ENCODE data around the gene ALPK1. TPM values are rescaled to one million over a fixed set of nuclear protein-coding genes. Genes with fewer than 3 reads are reported as not detected.
A peak's percentile ranks its signal among the peaks of the same experiment; 100 is the strongest.

The ALPK1 gene
- total RNA-seq: 8.7 TPM
- 1 to 10 TPM; 4.9 to 8.7 (median 6.7) TPM for polyA plus RNA-seq (ENCODE audit: insufficient read depth in 1 of 8, insufficient read length in 8 of 8, low replicate concordance in 1 of 8)
- long read RNA-seq, donor 1: 0 reads
- long read RNA-seq, donor 2: 0 reads
- long read RNA-seq, donor 3, full-length matches to known transcripts: 2 of 2 reads
- long read RNA-seq, donor 3, partial matches to known transcripts: 0 of 2 reads
- long read RNA-seq, donor 3, other reads (novel, unspliced or antisense): 0 of 2 reads
- long read RNA-seq, donor 4: 0 reads
- long read RNA-seq, donor 5: 0 reads
- long read RNA-seq, donor 6: 0 reads
- long read RNA-seq, donor 7: 0 reads
- long read RNA-seq, donor 8: 0 reads
- long read RNA-seq, donor 9, partial matches to known transcripts: 0 of 1 reads
- long read RNA-seq, donor 9, other reads (novel, unspliced or antisense): 0 of 1 reads
- long read RNA-seq, donor 10, partial matches to known transcripts: 9 of 9 reads
- long read RNA-seq, donor 10, other reads (novel, unspliced or antisense): 0 of 9 reads
- long read RNA-seq, donor 11: 0 reads

DNA sequence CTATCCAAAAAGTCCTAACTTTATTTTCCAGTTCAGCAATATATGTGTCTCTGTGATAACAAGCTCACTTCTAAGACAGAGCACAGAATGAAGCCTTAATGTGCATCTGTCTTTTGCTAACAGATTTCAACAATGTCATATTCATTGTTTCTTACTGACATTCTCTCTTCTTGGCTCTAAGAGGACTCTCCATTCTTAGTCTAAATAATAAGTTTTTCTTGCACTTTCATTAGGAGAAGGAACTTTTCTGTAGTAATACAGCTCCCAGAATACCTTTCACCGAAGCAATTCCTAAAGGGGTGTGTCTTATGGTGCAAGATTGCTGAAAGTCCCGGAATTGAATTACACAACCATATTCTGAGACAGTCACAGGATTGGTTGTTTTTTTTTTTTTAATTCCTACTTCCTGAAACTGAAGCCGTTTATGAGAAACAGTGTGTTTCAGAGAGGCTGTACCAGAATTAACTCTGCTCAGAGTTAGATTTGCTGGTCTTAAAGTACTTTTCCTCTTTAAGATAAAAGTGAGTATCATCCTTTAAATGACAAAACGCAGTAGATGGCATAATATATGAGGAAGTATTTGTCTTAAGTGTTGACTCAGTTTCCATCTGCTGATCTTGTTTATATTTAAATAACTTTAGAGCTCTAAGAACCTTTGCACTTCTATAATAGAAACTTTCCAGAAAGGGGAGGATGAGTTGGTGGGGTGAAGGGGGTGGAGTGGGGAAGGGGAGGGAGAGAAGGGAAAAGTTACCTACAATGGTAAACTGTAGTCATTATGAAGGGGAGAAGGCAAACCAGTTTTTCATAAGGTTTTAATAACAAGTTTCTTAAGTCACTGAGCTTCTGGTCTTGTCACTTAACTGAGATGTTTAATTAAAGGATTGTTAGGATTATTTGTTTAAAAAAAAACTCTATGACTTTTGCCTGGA lies at the start of gene ALPK1:
TSS of gene ALPK1 (plus strand) at position 421 of the 932 bp plus-strand sequence.
- WGBS (ENCODE audit: insufficient coverage): no CpG with 5 or more reads among the region's 4 CpGs
- Histone ChIP-seq H3K9me3 (replicated peaks; ENCODE audit: control insufficient read depth, low read depth, low read length) (no peaks in the 10 kb centered on the region), H3K4me1 (ENCODE audit: control insufficient read depth, insufficient read depth, low read length) (no peaks in the 10 kb centered on the region), H3K36me3 (ENCODE audit: control insufficient read depth, insufficient read depth, low read length) (peaks cover under 1% of the 10 kb centered on the region), H3K4me3 (ENCODE audit: low read length) (peak within 1 kb of the TSS; percentile 30), H3K27me3 (ENCODE audit: control insufficient read depth, insufficient read depth, low read length) (no peaks in the 10 kb centered on the region), H3K27ac (ENCODE audit: low read length) (peak within 1 kb of the TSS; percentile 87)
- peak; percentile 97 for DNase-seq

DNA sequence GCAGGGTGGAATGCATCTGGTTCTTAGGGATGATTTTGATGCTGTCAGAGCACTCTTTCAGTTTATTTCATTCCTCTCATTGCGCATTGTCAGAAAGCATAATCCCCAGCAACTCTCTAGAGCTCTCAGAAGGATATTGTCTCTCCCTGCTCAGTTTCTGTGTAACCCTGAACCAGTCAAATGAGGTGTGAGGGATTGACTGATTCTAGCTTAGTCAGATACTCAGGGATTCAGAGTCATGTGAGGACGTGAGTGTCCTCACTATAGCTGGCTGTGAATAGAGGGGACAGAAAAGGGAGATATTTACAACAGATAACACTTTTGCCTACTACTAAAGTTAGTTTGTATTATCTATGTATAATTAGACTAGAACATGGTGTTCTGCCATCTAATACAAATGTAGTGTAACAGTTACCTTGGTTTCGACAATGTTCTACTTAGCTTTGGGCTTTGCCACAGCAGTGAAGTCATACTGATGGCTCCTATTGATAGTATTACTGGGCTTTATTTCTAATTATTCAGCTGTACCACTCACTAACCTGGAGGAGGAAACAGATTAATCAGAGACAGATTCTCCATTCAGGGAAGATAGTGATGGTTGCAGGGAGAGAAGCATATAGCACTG lies 46.0 kb upstream of the ALPK1 start:
- no peak overlapping the region for H3K27ac ChIP-seq (ENCODE audit: low read length)
- DNase-seq: no peak
- no CpG with 5 or more reads among the region's 3 CpGs for WGBS (ENCODE audit: insufficient coverage)
- H3K4me3 ChIP-seq (ENCODE audit: low read length): no peak overlapping the region
- H3K4me1 ChIP-seq (ENCODE audit: control insufficient read depth, insufficient read depth, low read length): no peaks in the 10 kb centered on the region
- H3K36me3 ChIP-seq (ENCODE audit: control insufficient read depth, insufficient read depth, low read length): no peaks in the 10 kb centered on the region
- H3K27me3 ChIP-seq (ENCODE audit: control insufficient read depth, insufficient read depth, low read length): no peaks in the 10 kb centered on the region
- H3K9me3 ChIP-seq (replicated peaks; ENCODE audit: control insufficient read depth, low read depth, low read length): no peaks in the 10 kb centered on the region

DNA sequence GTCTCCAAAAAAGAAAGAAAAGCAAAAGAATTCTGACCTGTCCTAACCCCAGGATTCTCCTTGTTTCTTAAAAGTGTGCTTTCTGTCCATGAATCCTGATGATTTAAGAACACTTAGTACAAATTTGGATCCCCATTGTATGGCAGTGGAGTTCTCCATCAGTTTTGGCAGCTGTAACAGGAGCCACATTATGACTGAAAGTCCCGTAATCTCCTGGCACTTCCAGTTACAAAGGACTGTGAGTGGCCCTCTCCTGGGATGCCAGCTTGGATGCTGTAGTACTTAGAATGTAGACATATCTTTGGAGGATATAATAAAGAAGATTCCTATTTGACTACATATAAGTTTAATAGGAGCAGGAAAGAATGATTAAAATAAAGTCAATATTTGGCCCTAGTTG lies 44.9 kb upstream of the ALPK1 start:
- Histone ChIP-seq H3K27me3 (ENCODE audit: control insufficient read depth, insufficient read depth, low read length) (no peaks in the 10 kb centered on the region), H3K36me3 (ENCODE audit: control insufficient read depth, insufficient read depth, low read length) (no peaks in the 10 kb centered on the region), H3K4me3 (ENCODE audit: low read length) (no peak overlapping the region), H3K27ac (ENCODE audit: low read length) (no peak overlapping the region), H3K9me3 (replicated peaks; ENCODE audit: control insufficient read depth, low read depth, low read length) (no peaks in the 10 kb centered on the region), H3K4me1 (ENCODE audit: control insufficient read depth, insufficient read depth, low read length) (no peaks in the 10 kb centered on the region)
- DNase-seq: no peak
- no CpG with 5 or more reads among the region's 1 CpG for WGBS (ENCODE audit: insufficient coverage)

DNA sequence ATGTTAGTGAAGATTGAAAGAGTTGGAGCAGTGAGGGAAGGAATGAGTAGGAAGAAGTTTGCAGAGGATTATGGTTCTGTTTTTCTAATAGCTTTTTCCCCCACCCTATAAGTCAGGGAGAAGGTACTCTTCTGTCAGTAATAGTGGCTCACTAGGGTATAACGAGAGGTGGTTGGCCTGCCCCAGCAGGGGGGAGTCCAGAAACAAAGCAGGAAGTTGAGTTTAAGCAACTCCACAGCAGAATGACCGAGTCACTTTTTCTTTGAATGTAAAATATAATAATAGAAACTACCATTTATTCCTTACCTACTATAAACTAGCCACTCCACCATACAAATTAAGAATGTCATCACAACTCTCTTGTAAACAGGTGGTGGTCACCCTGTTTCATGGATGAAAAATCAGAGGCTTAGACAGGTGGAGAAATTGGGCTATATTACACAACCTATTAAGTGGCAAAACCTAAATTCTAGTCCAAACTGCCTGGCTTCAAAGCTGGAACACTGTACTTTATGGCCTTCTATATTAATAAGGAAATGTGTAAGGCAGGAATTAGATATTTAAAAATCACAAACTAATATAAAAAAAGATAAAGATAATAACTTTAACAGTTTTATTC lies 43.7 kb upstream of the ALPK1 start:
- H3K36me3 ChIP-seq (ENCODE audit: control insufficient read depth, insufficient read depth, low read length): no peaks in the 10 kb centered on the region
- H3K9me3 ChIP-seq (replicated peaks; ENCODE audit: control insufficient read depth, low read depth, low read length): no peaks in the 10 kb centered on the region
- H3K27me3 ChIP-seq (ENCODE audit: control insufficient read depth, insufficient read depth, low read length): no peaks in the 10 kb centered on the region
- H3K4me1 ChIP-seq (ENCODE audit: control insufficient read depth, insufficient read depth, low read length): no peaks in the 10 kb centered on the region
- H3K4me3 ChIP-seq (ENCODE audit: low read length): no peak overlapping the region
- no CpG with 5 or more reads among the region's 2 CpGs for WGBS (ENCODE audit: insufficient coverage)
- H3K27ac ChIP-seq (ENCODE audit: low read length): no peak overlapping the region
- DNase-seq: no peak

DNA sequence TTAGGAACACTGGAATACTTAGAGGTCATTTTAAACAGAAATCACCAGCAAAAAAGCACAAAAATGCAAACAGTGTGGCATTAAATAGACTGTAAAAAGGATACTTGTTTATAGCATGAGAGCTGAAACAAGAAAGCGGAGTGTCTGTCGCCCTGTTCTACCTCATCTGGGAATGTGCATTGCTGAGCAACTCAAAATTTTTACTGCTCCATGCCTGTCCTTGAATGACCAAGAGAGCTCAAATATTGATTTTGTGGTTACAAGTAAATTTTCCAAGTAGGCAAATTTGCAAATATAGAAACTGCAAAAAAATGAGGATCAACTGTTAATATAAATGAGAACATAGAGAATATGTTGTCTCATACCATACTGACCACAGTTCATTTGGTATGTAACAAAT lies 40.1 kb upstream of the ALPK1 start:
- H3K4me1 ChIP-seq (ENCODE audit: control insufficient read depth, insufficient read depth, low read length): no peaks in the 10 kb centered on the region
- H3K4me3 ChIP-seq (ENCODE audit: low read length): no peak overlapping the region
- H3K36me3 ChIP-seq (ENCODE audit: control insufficient read depth, insufficient read depth, low read length): peaks cover 9% of the 10 kb centered on the region
- no peaks in the 10 kb centered on the region for H3K27me3 ChIP-seq (ENCODE audit: control insufficient read depth, insufficient read depth, low read length)
- H3K27ac ChIP-seq (ENCODE audit: low read length): no peak overlapping the region
- WGBS (ENCODE audit: insufficient coverage): 100% methylated on average over 1 of the region's 2 CpGs
- no peaks in the 10 kb centered on the region for H3K9me3 ChIP-seq (replicated peaks; ENCODE audit: control insufficient read depth, low read depth, low read length)
- DNase-seq: no peak

DNA sequence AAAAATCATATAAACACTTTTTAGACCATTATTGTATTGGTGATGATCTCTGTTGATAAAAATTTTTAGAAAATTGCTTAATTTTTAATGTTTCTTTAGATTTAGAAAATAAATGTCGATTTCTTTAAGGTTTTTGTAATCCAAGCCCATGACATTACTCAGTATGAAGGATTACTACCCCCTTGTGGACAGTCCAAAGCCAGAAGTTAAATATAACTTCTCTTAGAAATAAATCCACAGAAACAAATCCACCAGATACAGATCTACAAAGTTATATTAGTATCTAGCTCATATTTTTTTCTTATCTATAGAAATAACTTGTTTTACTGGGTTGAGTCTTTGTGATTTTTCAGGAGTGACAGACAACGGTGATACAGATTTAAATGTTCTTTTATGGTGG lies 30.3 kb upstream of the ALPK1 start:
- Histone ChIP-seq H3K4me1 (ENCODE audit: control insufficient read depth, insufficient read depth, low read length) (no peaks in the 10 kb centered on the region), H3K4me3 (ENCODE audit: low read length) (no peak overlapping the region), H3K36me3 (ENCODE audit: control insufficient read depth, insufficient read depth, low read length) (peaks cover 3% of the 10 kb centered on the region), H3K27me3 (ENCODE audit: control insufficient read depth, insufficient read depth, low read length) (no peaks in the 10 kb centered on the region), H3K9me3 (replicated peaks; ENCODE audit: control insufficient read depth, low read depth, low read length) (no peaks in the 10 kb centered on the region), H3K27ac (ENCODE audit: low read length) (no peak overlapping the region)
- WGBS (ENCODE audit: insufficient coverage): no CpG with 5 or more reads among the region's 2 CpGs
- DNase-seq: peak; percentile 49

DNA sequence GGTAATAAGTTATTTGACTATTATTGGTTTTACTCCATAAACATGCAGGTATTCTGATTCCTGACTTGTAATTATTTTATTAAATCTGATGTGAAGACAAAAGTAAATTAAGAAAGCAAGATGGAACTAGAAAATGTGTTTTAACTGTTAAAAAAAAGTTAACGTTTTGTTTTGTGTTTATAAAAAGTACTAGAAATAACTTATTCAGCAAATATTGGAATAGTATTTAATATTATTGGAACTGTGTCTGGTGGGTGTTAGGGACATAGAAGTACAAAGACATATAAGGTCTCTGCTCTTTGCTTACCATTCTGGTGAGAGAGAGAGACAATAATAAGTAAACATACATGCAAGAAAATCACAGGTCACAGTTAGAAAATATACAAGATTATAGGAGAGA lies 27.1 kb upstream of the ALPK1 start:
- no peak overlapping the region for H3K27ac ChIP-seq (ENCODE audit: low read length)
- no CpG with 5 or more reads among the region's 1 CpG for WGBS (ENCODE audit: insufficient coverage)
- no peak for DNase-seq

DNA sequence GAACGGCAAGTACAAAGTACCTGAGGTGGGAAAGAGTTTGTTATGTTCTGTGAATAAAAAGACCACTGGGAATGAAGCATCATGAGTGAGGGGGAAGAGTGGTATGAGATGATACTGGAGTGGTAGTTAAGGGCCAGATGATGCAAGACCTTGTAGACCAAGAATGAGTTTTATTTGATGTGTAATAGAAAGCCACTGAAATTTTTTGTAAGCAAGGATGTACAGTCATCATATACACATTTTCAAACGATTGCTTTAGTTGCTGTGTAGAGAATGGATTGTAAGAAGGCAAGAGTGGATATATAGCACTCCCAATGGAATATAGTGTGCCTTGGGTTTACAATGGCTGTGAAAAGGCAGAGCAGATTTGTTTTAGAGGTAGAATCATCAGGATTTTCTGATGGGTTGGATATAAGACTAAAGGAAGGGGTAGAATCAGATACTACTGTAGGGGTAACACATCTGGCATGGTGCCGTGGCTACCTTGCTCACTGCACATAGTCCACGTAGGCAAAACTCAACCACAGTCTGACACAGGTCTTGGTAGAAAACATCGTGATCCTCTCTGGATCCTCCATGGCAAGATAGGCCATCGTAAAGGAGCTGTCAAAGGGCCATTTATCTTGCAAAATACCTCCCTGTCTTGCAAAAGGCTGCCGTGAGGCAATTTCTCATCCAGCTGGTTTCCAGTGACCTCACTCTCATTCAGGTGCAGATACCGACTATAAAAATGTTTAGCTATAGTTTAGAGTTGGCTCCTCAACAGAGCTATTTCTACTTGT lies 26.3 kb upstream of the ALPK1 start:
- WGBS (ENCODE audit: insufficient coverage): 88% methylated on average over 5 of the region's 8 CpGs
- Histone ChIP-seq H3K9me3 (replicated peaks; ENCODE audit: control insufficient read depth, low read depth, low read length) (no peaks in the 10 kb centered on the region), H3K27ac (ENCODE audit: low read length) (no peak overlapping the region), H3K36me3 (ENCODE audit: control insufficient read depth, insufficient read depth, low read length) (peaks cover 3% of the 10 kb centered on the region), H3K27me3 (ENCODE audit: control insufficient read depth, insufficient read depth, low read length) (no peaks in the 10 kb centered on the region), H3K4me1 (ENCODE audit: control insufficient read depth, insufficient read depth, low read length) (no peaks in the 10 kb centered on the region), H3K4me3 (ENCODE audit: low read length) (no peak overlapping the region)
- no peak for DNase-seq

More for the DNA sequence above, 27.1 kb upstream of the ALPK1 start:
- H3K4me3 ChIP-seq (ENCODE audit: low read length): no peak overlapping the region
- no peaks in the 10 kb centered on the region for H3K4me1 ChIP-seq (ENCODE audit: control insufficient read depth, insufficient read depth, low read length)
- peaks cover 1% of the 10 kb centered on the region for H3K36me3 ChIP-seq (ENCODE audit: control insufficient read depth, insufficient read depth, low read length)
- H3K9me3 ChIP-seq (replicated peaks; ENCODE audit: control insufficient read depth, low read depth, low read length): no peaks in the 10 kb centered on the region
- no peaks in the 10 kb centered on the region for H3K27me3 ChIP-seq (ENCODE audit: control insufficient read depth, insufficient read depth, low read length)

DNA sequence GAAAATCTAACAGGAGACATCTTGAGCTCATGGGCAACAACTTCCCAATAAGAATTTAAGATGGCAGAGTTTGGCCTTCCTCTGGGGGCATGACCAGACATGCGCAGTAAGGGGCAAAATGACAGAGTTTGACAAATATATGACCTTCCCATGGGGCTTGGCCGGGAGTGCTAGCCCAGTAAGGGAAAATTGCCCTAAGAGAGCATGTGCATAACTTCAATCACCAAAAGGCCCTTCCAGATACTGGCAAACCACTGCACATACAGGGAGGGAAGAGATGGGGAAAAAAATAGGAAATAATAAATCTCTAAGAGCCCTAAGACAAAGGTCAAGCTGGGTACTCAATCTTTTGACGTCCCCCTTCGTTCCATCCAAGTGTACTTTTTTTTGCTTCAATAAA lies 24.9 kb upstream of the ALPK1 start:
- Histone ChIP-seq H3K9me3 (replicated peaks; ENCODE audit: control insufficient read depth, low read depth, low read length) (no peaks in the 10 kb centered on the region), H3K4me3 (ENCODE audit: low read length) (no peak overlapping the region), H3K27ac (ENCODE audit: low read length) (no peak overlapping the region), H3K27me3 (ENCODE audit: control insufficient read depth, insufficient read depth, low read length) (no peaks in the 10 kb centered on the region), H3K4me1 (ENCODE audit: control insufficient read depth, insufficient read depth, low read length) (no peaks in the 10 kb centered on the region), H3K36me3 (ENCODE audit: control insufficient read depth, insufficient read depth, low read length) (peaks cover 10% of the 10 kb centered on the region)
- 100% methylated on average over 2 of the region's 4 CpGs for WGBS (ENCODE audit: insufficient coverage)
- no peak for DNase-seq
